Inferior parietal cortex (tissue), 1 donor: ENCODE results near the gene MARF1.
"Not testable (repeated sequence)": the region's sequence is repeated elsewhere in the genome, so short reads cannot be mapped to it uniquely, and the experiment has no call there.

Source experiments
- DNase-seq: peaks from one replicate; pipeline ENCODE4 v3.0.0-alpha.2; 2016; ENCODE audit errors: extremely low spot score

MARF1 gene

DNA sequence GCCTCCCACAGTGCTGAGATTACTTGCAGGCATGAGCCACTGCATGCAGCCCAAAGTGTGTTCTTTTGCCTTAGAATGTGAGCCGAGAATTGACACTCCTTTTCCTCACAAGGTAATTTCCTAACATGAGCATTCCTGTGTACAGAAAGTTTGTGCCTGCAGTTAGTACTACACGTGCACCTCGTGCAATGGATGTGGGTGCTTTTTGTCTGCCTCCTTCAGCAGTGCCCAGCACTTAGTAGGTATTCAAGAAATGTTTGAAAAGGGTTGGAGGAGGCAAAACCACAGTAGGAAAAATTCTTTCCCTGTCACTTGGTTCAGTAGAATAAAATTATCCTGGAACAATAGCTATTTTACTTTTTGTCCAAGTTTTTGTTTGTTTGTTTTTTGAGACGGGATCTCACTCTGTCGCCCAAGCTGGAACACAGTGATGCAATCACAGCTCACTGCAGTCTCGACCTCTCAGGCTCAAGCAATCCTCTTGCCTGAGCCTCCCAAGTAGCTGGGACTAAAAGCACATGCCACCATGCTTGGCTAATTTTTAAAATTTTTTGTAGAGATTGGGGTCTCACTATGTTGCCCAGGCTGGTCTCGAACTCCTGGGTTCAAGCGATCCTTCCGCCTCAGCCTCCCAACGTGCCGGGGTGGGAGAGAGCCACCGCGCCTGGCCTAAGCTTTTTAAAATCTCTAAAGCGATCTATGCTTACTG is 9.5 kb upstream of the MARF1 start:
- no peak for DNase-seq

DNA sequence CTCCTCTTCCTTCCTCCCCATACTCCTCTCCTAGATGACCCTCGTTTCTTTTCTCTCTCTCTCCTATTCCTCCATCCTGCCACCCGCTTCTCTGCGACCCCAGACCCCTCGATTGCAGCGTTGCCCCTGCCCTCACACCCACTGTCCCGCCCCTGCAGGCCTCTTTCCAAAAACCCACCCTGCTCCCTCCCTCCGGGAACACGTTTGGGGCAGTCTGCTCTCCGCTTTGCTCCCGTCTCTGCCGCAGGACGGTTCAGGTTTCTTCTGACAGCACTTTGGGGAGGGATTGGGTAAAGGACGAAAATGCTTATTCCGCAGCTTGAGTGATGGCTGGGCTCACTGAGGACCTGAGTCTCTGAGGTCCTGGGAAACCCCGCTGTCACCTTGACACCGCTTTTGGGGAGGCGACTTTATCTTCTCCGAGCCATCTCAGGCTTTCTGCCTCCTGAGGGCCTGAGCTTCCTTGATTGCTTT is 7.8 kb upstream of the MARF1 start:
- DNase-seq: no peak

DNA sequence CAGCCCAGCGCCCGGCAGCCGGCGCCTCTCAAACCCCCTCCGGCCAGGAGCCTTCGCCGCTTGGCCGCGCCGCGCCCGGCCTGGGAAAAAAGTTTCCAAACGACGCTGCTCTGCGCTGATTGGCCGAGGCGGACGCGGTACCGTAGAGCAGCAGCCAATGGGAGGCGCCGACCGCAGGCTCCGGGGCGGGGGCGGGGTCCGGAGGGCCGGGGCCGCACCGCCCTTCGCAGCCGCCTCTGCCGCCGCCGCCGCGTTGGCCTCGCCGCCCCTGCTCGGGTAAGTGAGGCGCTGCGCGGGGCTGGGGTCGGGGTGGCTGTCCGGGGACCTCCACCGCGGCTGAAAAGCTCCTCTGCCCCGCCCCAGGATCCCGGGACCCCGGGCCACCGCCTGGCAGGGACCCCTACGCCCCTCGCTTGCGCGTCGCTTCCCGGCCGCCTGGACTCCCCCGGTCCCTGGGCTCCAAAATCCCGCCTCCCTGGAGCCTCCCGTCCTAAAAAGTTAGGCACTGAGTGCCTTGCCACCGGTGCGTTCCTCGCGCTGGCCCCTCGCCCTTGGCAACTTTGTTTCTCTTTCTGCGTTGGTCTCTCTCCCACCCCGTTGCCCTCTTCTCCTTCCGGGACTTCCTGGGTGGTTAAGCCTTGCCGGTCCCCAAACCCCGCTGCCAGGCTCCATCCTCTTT is 7.2 kb upstream of the MARF1 start, which contains the start of gene NDE1:
TSS of gene NDE1 (plus strand) at position 227 of the 679 bp plus-strand sequence. CDS start 14,534 bp downstream, outside the sequence.
- peak; percentile 86 for DNase-seq

GRCh38 chr16:15649727-15650018 is 6.7 kb upstream of the MARF1 start:
- DNase-seq: no peak

- not testable (repeated sequence) for DNase-seq
Observed at GRCh38 chr16:15649311-15649710, 6.4 kb upstream of the MARF1 start.

- DNase-seq: no peak
Observed at GRCh38 chr16:15648135-15648730, 5.3 kb upstream of the MARF1 start.

- DNase-seq: no peak
Observed at GRCh38 chr16:15647294-15648014, 4.5 kb upstream of the MARF1 start.

GRCh38 chr16:15646557-15647293 is 3.8 kb upstream of the MARF1 start:
- not testable (repeated sequence) for DNase-seq

- DNase-seq: not testable (repeated sequence)
Observed at GRCh38 chr16:15644962-15645465, 2.1 kb upstream of the MARF1 start.

- no peak for DNase-seq
Observed at GRCh38 chr16:15644267-15644961, 1.5 kb upstream of the MARF1 start.

DNA sequence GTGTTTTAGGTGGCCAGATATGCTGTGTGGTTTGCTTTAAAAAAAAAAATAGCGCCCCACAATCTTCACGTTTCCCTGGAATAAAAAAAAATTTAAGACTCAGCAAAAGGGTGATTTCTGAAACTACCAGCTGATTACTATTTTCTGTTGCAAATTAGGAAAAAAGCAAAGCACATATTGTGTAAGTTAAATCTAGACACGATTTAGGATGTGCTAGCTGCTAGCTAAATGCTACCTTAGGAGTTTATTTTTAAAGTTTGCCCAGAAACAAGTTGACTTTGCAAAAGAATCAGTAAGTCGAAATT is 944 bp upstream of the MARF1 start:
- no peak for DNase-seq

- peak; percentile 55 for DNase-seq
Observed at GRCh38 chr16:15642557-15643047, 352 bp downstream of the MARF1 start.

DNA sequence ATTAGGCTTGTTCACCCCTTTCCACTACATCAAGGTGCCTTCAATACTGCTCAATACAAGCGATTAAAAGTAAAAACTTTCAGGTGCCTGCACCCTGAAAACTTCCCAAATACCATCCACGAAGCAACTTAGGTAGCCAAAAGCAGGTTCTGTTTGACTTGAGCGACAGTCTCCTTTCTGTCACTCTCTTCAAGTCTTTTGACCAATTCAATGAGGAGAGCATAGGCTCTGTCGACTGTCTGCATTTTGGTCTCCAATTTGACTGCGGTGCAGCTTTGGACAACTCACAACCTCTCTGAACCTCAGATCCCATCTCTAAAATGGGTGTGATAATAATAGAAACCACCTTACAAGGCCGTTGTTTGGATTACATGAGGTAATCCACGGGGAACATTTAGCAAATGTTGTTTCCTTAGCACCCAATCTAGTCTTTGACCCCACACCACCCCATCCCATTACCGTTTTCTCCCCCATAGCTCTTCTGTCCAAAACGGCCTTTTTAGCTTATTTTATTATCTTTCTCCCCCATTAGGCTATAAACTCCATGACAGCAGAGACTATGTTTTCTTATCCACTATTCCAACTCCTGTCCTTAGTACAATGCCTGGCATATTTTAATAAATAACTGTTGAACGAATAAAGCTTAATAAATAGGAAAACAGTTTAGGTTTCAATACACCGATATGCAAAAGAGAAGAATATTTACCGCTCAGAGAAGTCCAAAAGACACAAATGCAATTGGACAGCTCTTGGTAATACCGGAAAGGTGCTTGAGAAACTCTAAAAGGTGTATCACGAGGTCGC is 999 bp downstream of the MARF1 start:
- DNase-seq: no peak

GRCh38 chr16:15640966-15641365 is 2.0 kb downstream of the MARF1 start:
- no peak for DNase-seq

DNA sequence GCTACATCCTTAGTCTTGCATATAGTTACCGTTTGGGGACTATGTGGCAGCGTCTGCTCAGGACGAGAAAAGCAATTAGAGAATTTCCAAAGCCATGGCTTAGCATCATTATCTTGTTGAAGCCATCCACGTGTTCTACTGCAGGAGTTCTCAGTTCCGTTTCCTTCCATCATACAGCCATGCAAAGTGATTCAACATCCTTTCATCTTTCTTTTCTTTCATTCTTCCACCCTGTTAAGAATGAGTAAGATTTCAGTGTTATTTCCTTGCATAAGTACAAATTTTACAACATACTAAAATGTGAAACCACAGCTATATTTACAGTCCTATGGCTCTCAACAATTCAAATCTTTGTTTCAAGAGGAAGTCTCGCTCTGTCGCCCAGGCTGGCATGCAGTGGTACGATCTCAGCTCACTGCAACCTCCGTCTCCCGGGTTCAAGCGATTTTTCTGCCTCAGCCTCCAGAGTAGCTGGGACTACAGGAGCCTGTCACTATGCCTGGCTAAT is 3.8 kb downstream of the MARF1 start:
- no peak for DNase-seq

DNA sequence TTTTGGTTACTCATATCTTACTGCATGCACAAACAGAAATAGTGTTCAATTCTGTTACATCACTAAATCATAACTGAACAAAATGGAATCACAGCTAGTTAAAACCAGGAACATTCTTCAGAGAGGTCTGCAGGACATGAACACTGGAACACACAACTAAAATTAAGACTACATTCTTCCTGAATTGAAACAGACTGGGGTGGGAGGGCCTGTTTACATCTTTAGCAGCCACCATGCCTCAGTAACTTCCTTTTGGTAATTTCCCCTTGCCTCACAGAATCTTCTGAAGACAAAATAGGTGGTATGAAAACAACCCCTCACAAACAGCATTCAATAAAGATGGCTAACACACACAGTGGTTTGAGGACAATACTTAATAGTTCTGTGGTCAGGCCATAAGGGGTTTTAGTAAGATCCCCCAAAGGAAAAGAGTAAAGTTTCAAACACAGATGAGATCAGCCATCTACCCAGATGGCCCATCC is 6.5 kb downstream of the MARF1 start:
- DNase-seq: no peak

DNA sequence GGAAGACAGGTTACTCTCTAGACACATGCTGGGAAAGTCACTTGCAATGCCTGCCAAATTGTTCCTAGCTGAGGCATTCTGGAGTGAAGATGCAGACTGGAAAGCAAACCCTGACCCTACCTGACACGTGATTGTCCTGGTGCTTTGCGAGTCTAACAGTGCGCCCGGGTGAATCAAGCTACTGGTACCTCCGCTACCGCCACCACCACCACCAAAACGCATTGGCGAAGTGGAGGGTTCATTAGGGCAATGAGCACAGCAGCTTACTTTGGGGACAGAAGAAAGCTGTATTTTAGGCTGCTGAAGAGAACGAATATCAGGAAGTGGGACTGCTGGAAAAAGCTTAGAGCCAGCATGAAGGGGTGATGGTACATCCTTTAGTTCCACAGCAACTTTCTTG is 7.0 kb downstream of the MARF1 start:
- DNase-seq: no peak

DNA sequence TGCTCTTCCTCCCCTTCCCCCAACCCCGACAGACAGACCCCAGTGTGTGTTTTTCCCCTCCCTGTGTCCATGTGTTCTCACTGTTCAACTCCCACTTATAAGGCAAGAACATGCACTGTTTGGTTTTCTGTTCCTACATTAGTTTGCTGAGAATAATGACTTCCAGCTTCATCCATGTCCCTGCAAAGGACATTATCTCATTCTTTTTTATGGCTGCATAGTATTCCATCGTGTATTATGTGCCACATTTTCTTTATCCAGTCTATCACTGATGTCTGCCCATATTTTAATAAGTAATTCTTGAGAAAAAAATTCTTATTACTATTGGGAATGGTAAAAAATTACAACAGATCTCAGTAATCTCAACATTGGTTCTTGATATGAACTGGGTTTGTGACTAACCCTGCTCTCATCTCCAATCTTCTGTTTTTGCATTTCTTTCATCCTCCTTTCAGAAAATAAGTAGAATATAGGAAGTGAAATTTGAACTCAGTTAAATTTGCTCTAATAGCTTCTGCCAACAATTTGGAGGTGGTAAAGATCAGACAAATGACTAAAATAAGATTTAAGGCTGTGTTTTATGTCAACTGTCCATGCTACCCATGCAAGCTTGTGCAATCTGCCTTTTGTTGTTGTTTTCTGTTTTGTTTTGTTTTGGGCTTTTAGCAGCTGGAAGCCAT is 11.1 kb downstream of the MARF1 start:
- no peak for DNase-seq

DNA sequence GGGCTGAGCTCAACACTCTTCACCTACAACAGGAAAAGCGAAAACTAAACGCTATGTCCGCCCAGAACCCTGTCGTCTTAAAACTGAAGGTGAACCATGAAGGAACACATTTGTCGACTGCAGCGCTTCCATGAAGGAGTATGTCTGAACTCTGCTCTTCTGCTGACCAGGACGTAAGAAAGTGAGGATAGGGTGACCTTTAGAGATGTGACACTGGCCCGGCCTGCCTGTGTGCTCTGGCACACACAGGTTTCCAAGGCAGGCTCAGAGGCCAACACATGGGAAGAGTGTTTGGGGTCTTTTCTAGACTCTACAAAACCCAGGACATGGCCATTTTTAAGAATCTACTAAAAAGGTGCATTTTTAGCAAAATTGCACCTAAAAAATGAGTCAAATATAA is 21.1 kb downstream of the MARF1 start:
- DNase-seq: no peak
